Measurements from ENCODE around the gene NEK5.

DNA sequence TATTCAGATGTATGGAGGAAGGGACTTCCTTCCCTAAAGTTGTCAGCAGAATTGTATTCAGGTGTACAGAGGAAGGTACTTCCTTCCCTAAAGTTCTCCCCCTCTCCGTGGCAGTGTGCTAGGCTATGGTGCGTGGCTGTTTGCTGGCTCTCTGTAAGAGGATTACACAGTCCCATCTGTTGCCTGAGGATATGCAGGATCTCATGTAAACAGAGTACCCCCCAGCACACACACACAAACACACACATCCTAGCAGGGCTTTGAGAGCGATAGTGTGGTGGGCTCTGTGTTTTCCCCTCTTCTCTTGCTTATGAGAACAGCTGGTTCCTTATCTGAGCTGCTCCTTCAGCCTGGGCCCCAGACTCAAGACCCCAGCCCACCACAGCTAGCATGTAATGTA lies 10.3 kb downstream of the NEK5 start:
- no peak for TF ChIP-seq POLR2A (IDR thresholded peaks at IDR 0.05)
- no peak for TF ChIP-seq CTCF (IDR thresholded peaks at IDR 0.05)

Measured in body of pancreas (tissue), 4 donors.